ENCODE data around the gene STXBP3. TPM values are rescaled to one million over a fixed set of nuclear protein-coding genes. Genes with fewer than 3 reads are reported as not detected.

The STXBP3 gene
- total and polyA plus RNA-seq, 2 of the 8 experiments (the other 6 are each of a cell fraction or from before 2014, with no cell fraction given): 6.0 to 38.5 TPM

GRCh38 chr1:108801101-108801500, 54.6 kb downstream of the STXBP3 start:
- H3K36me3 ChIP-seq (ENCODE audit: control insufficient read depth in 2 of 4, insufficient read depth in 4 of 4, low read length in 3 of 4): peaks cover 0 to 16% (median 0%) of the 10 kb centered on the region in 4 experiments; a peak in 5 of 8 replicates
- no peak overlapping the region for H2BK5ac ChIP-seq (ENCODE audit: low read depth, low read length)
- no peaks in the 10 kb centered on the region for H3K9me3 ChIP-seq (ENCODE audit: insufficient read depth in 2 of 2, low read depth in 1 of 2, low read length in 1 of 2)
- H3K4ac ChIP-seq (replicated peaks; ENCODE audit: insufficient read length, low read depth, low read length): no peak overlapping the region
- no peak overlapping the region for H4K8ac ChIP-seq (ENCODE audit: extremely low read depth, insufficient read depth, low read length)
- no peak overlapping the region for H3K27ac ChIP-seq (ENCODE audit: low read depth, low read length)
- H3K4me3 ChIP-seq (ENCODE audit: extremely low read depth in 1 of 4, insufficient read depth in 2 of 4, low read depth in 3 of 4, low read length in 4 of 4): no peak overlapping the region
- no peak overlapping the region for H2BK20ac ChIP-seq (ENCODE audit: low read length)
- H4K91ac ChIP-seq (replicated peaks; ENCODE audit: insufficient read length, low read length): no peak overlapping the region
- H2AFZ ChIP-seq (ENCODE audit: low read length): no peak overlapping the region
- no peak overlapping the region for H3K56ac ChIP-seq (replicated peaks; ENCODE audit: insufficient read length, low read depth, low read length)
- DNase-seq (ENCODE audit: low read depth in 1 of 2, low spot score in 2 of 2): no peak
- H2BK120ac ChIP-seq (replicated peaks; ENCODE audit: low read depth, low read length): no peak overlapping the region
- no peak overlapping the region for H3K9ac ChIP-seq (replicated peaks in 1 of 4; ENCODE audit: extremely low read depth in 1 of 4, low read depth in 3 of 4, low read length in 3 of 4)
- H3K23me2 ChIP-seq (ENCODE audit: low read depth, low read length): no peaks in the 10 kb centered on the region
- CTCF ChIA-PET (ENCODE audit: partially characterized antibody): no interaction called here
- H3K27me3 ChIP-seq (replicated peaks in 1 of 4; ENCODE audit: control insufficient read depth in 3 of 4, extremely low read depth in 1 of 4, insufficient read depth in 3 of 4, low read length in 3 of 4): no peaks in the 10 kb centered on the region
- H3K14ac ChIP-seq (ENCODE audit: insufficient read length): no peak overlapping the region
- POLR2A ChIA-PET (ENCODE audit: partially characterized antibody): interaction anchor here (1.6 kb wide), 1 partner anchor 17 kb away, joined by 3 read pairs; no protein-coding TSS in a partner anchor
- H3K23ac ChIP-seq (ENCODE audit: insufficient read length): no peak overlapping the region
- no peaks in the 10 kb centered on the region for H4K20me1 ChIP-seq (replicated peaks in 1 of 2; ENCODE audit: control insufficient read depth in 1 of 2, insufficient read depth in 2 of 2, low read length in 2 of 2)
- H2AK5ac ChIP-seq (ENCODE audit: low read depth, low read length): no peak overlapping the region
- H3K79me1 ChIP-seq (ENCODE audit: low read depth, low read length): no peaks in the 10 kb centered on the region
- H3K18ac ChIP-seq (ENCODE audit: extremely low read depth, low read length): no peak overlapping the region
- no peak overlapping the region for H2BK15ac ChIP-seq (ENCODE audit: low read length)
- H3K79me2 ChIP-seq (ENCODE audit: control insufficient read depth in 1 of 2, insufficient read depth in 2 of 2, low read length in 2 of 2): no peaks in the 10 kb centered on the region
- H3K4me1 ChIP-seq (replicated peaks in 1 of 4; ENCODE audit: control insufficient read depth in 3 of 4, insufficient read depth in 4 of 4, low read length in 3 of 4): no peaks in the 10 kb centered on the region
- FAIRE-seq: no peak
- no peak overlapping the region for H2BK12ac ChIP-seq (ENCODE audit: low read depth, low read length)
- no peak overlapping the region for H4K5ac ChIP-seq (ENCODE audit: insufficient read length, low read depth, low read length)
- H3K4me2 ChIP-seq (ENCODE audit: insufficient read depth in 1 of 2, low read depth in 2 of 2, low read length in 2 of 2): no peak overlapping the region
- no peak for TF ChIP-seq KDM1A (IDR thresholded peaks at IDR 0.05; ENCODE audit: borderline replicate concordance, low read length)
- no peak for TF ChIP-seq CTCF (IDR thresholded peaks at IDR 0.05; ENCODE audit: control extremely low read depth in 1 of 3, insufficient read depth in 1 of 3, low read depth in 1 of 3, low read length in 3 of 3)
- no peak for TF ChIP-seq SP1 (IDR thresholded peaks at IDR 0.05; ENCODE audit: low read depth, low read length)
- TF ChIP-seq SP4 (IDR thresholded peaks at IDR 0.05; ENCODE audit: low read length): no peak
- TF ChIP-seq CREB1 (IDR thresholded peaks at IDR 0.05): no peak
- TF ChIP-seq RXRA (IDR thresholded peaks at IDR 0.05; ENCODE audit: insufficient read depth, low read depth, low read length): no peak
- TF ChIP-seq SAP30 (IDR thresholded peaks at IDR 0.05; ENCODE audit: insufficient read depth, insufficient replicate concordance, low read length): no peak
- TF ChIP-seq SIRT6 (IDR thresholded peaks at IDR 0.05; ENCODE audit: low read length): no peak
- no peak for TF ChIP-seq GABPA (IDR thresholded peaks at IDR 0.05; ENCODE audit: borderline replicate concordance, insufficient read depth, low read length)
- no peak for TF ChIP-seq MAFK (IDR thresholded peaks at IDR 0.05; ENCODE audit: low read depth, low read length)
- no peak for TF ChIP-seq CEBPB (IDR thresholded peaks at IDR 0.05; ENCODE audit: low read depth, low read length)
- no peak for TF ChIP-seq ZNF274 (IDR thresholded peaks at IDR 0.05; ENCODE audit: borderline replicate concordance, extremely low read depth, low read length)
- TF ChIP-seq GTF2F1 (IDR thresholded peaks at IDR 0.05; ENCODE audit: borderline replicate concordance, low read depth, low read length): no peak
